Mammary epithelial cell (primary cell): ENCODE measurements around the gene SLC5A10.

Experiments
- CTCF ChIP-seq, 2 donors: IDR thresholded peaks in 1 of 2; conservative IDR thresholded peaks in 1 of 2; 2 replicates each; pipeline ENCODE4 v1.5.1; 2011 to 2012; ENCODE audit warnings: inconsistent platforms in 2 of 2, low read length in 2 of 2, mild to moderate bottlenecking in 2 of 2, control low read depth in 1 of 2, low read depth in 1 of 2; ENCODE audit not compliant: insufficient read depth in 1 of 2; ENCODE audit errors: extremely low read depth in 1 of 2
- EZH2 ChIP-seq: IDR thresholded peaks from 2 replicates; pipeline ENCODE4 v1.6.1; 2012; ENCODE audit warnings: low read length, inconsistent platforms, borderline replicate concordance

- TF ChIP-seq CTCF (conservative IDR thresholded peaks at IDR 0.05 in 1 of 2, IDR thresholded peaks at IDR 0.05 in 1 of 2; ENCODE audit: extremely low read depth in 1 of 2, insufficient read depth in 1 of 2, low read depth in 1 of 2, low read length in 2 of 2) (no peak), EZH2 (no peak)
Measured at GRCh38 chr17:19022128-19022527, 70.2 kb downstream of the SLC5A10 start.
